Muscle of leg (tissue), 11 donors: ENCODE data around the gene DCHS2. TPM values are rescaled to one million over a fixed set of nuclear protein-coding genes. Genes with fewer than 3 reads are reported as not detected.

ENCODE experiments used
- DNase-seq: peaks from one replicate; pipeline ENCODE4 v3.0.0; 2013
- H3K27ac ChIP-seq: one replicate; pipeline ENCODE4 v1.5.1; 2013; ENCODE audit warnings: mild to moderate bottlenecking, low read length, control low read depth
- H3K27me3 ChIP-seq: one replicate; pipeline ENCODE4 v1.6.1; 2013; ENCODE audit warnings: low read length; ENCODE audit not compliant: control insufficient read depth, insufficient read depth
- H3K36me3 ChIP-seq: one replicate; pipeline ENCODE4 v1.6.1; 2013; ENCODE audit warnings: low read length; ENCODE audit not compliant: control insufficient read depth, insufficient read depth
- H3K4me1 ChIP-seq: one replicate; pipeline ENCODE4 v1.6.1; 2013; ENCODE audit warnings: low read length; ENCODE audit not compliant: control insufficient read depth, insufficient read depth
- H3K4me3 ChIP-seq: one replicate; pipeline ENCODE4 v1.5.1; 2013; ENCODE audit warnings: low read length, control low read depth
- H3K9me3 ChIP-seq: replicated peaks from 2 replicates; pipeline ENCODE4 v1.6.1; 2013; ENCODE audit warnings: low read depth, low read length; ENCODE audit not compliant: control insufficient read depth
- WGBS: methylation state at CpG from one replicate; pipeline ENCODE4 v1.1.5; 2013; ENCODE audit warnings: missing lambda C conversion rate; ENCODE audit not compliant: insufficient coverage; 5-methylcytosine and 5-hydroxymethylcytosine counted together
- polyA plus RNA-seq, 8 donors: library from polyadenylated mRNA; unstranded; fragments of 120-200 nt; gene quantifications; one replicate each; pipeline versions ENCODE4 v1.2.1 to v1.2.3, GENCODE V29; 2013; ENCODE audit warnings: inconsistent platforms in 1 of 8, low replicate concordance in 1 of 8; ENCODE audit not compliant: insufficient read length in 8 of 8, insufficient read depth in 1 of 8
- total RNA-seq: library from RNA; stranded (reverse); fragments of 120-200 nt; gene quantifications from one replicate; pipeline ENCODE4 v1.2.4, GENCODE V29; 2013

Gene DCHS2
- total and polyA plus RNA-seq, 9 donors: 5.5 to 22.9 (median 16.9) TPM

DNA sequence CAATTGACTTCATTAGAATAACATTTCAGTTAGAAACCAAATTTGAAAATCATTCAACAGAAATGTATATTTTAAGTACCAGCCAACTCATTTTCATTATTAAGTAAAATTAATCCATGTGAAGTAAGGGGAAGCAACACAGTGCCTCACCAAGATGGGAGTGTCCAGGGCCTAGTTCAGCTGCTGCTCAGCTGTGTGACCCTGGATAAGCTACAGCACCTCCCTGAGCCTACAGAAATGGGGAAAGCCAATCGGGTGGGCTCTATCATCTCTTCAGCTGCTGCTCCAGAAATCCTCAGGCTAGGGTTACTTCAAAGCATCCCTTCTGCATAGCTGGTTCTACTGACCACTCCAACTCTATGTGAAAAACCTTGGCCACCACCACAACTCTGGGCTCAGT is 18.7 kb downstream of the DCHS2 start:
- Histone ChIP-seq H3K36me3 (no peaks in the 10 kb centered on the region), H3K27ac (peak overlapping the region; percentile 60), H3K4me3 (no peak overlapping the region), H3K4me1 (peaks cover 4% of the 10 kb centered on the region), H3K9me3 (no peaks in the 10 kb centered on the region), H3K27me3 (no peaks in the 10 kb centered on the region)
- WGBS: 80% methylated on average over 1 of the region's 1 CpG
- no peak for DNase-seq

- Histone ChIP-seq H3K27me3 (no peaks in the 10 kb centered on the region), H3K27ac (peak overlapping the region; percentile 60), H3K4me1 (peaks cover 4% of the 10 kb centered on the region), H3K9me3 (no peaks in the 10 kb centered on the region), H3K4me3 (no peak overlapping the region), H3K36me3 (no peaks in the 10 kb centered on the region)
- DNase-seq: peak; percentile 94
- no CpG with 5 or more reads among the region's 4 CpGs for WGBS
These were observed 19.9 kb downstream of the DCHS2 start for GRCh38 chr4:154471526-154472331.

GRCh38 chr4:154471032-154471431 is 20.6 kb downstream of the DCHS2 start:
- DNase-seq: no peak
- Histone ChIP-seq H3K4me1 (peaks cover 4% of the 10 kb centered on the region), H3K4me3 (no peak overlapping the region), H3K27me3 (no peaks in the 10 kb centered on the region), H3K27ac (peak overlapping the region; percentile 60), H3K9me3 (no peaks in the 10 kb centered on the region), H3K36me3 (no peaks in the 10 kb centered on the region)
- no CpG with 5 or more reads among the region's 2 CpGs for WGBS

DNA sequence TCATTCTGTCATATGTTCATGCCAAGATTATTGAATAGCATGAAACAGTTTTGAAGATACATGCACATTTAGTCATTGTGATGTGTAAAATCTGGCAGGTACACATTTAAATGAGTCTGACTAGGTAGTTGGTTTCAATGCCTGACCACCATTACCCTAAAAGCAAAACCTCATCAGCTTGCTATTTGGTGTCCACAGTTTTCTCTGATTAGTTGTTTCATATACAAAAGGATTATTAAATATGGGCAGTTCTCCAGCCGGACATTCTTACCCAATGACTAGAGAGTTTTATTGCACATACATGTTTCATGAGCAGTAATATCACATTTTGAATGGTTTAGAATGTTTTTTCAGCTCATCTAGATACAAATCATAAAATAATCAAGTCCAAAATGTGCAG is 23.7 kb downstream of the DCHS2 start:
- H3K27ac ChIP-seq: no peak overlapping the region
- DNase-seq: peak; percentile 82
- H3K4me1 ChIP-seq: peaks cover 4% of the 10 kb centered on the region
- no peaks in the 10 kb centered on the region for H3K36me3 ChIP-seq
- no peak overlapping the region for H3K4me3 ChIP-seq
- no CpG with 5 or more reads among the region's 1 CpG for WGBS
- no peaks in the 10 kb centered on the region for H3K9me3 ChIP-seq
- H3K27me3 ChIP-seq: no peaks in the 10 kb centered on the region

- H3K4me3 ChIP-seq: no peak overlapping the region
- no peak for DNase-seq
- no peaks in the 10 kb centered on the region for H3K9me3 ChIP-seq
- no peaks in the 10 kb centered on the region for H3K27me3 ChIP-seq
- peaks cover 5% of the 10 kb centered on the region for H3K4me1 ChIP-seq
- no CpG with 5 or more reads among the region's 5 CpGs for WGBS
- no peak overlapping the region for H3K27ac ChIP-seq
- H3K36me3 ChIP-seq: no peaks in the 10 kb centered on the region
These were observed 25.3 kb downstream of the DCHS2 start for GRCh38 chr4:154466336-154466735.

GRCh38 chr4:154465085-154465484 is 26.5 kb downstream of the DCHS2 start:
- H3K36me3 ChIP-seq: no peaks in the 10 kb centered on the region
- no peak overlapping the region for H3K27ac ChIP-seq
- 68% methylated on average over 6 of the region's 6 CpGs for WGBS
- H3K27me3 ChIP-seq: no peaks in the 10 kb centered on the region
- no peak for DNase-seq
- no peaks in the 10 kb centered on the region for H3K9me3 ChIP-seq
- H3K4me3 ChIP-seq: no peak overlapping the region
- H3K4me1 ChIP-seq: peaks cover 5% of the 10 kb centered on the region

DNA sequence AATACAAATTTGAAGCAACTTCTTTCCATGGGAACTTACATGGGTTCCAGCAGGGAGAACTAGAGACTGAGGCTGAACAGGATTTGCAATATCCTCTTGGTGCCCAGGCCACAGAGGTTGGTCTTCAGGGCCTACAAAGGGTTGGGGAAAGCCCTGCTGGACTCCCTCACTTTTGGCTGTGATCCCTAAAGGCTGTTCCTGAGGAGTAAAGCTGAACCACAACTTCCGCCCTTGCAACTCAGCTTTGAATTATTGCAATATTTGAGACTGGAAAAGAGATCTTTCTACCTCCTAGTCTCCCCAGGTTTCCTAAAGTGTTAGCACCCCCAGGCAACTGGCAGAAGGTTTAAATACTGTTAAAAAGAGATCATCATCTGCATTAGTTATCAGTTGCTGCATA is 26.9 kb downstream of the DCHS2 start:
- Histone ChIP-seq H3K4me1 (peaks cover 5% of the 10 kb centered on the region), H3K27ac (no peak overlapping the region), H3K9me3 (no peaks in the 10 kb centered on the region), H3K4me3 (no peak overlapping the region), H3K27me3 (no peaks in the 10 kb centered on the region), H3K36me3 (no peaks in the 10 kb centered on the region)
- DNase-seq: peak; percentile 54
- WGBS: no CpG with 5 or more reads among the region's 1 CpG

GRCh38 chr4:154462081-154462810 is 29.4 kb downstream of the DCHS2 start:
- peak overlapping the region; percentile 74 for H3K27ac ChIP-seq
- no CpG with 5 or more reads among the region's 3 CpGs for WGBS
- H3K4me3 ChIP-seq: no peak overlapping the region
- H3K4me1 ChIP-seq: peaks cover 8% of the 10 kb centered on the region
- H3K36me3 ChIP-seq: no peaks in the 10 kb centered on the region
- no peaks in the 10 kb centered on the region for H3K9me3 ChIP-seq
- DNase-seq: peak; percentile 85
- no peaks in the 10 kb centered on the region for H3K27me3 ChIP-seq

DNA sequence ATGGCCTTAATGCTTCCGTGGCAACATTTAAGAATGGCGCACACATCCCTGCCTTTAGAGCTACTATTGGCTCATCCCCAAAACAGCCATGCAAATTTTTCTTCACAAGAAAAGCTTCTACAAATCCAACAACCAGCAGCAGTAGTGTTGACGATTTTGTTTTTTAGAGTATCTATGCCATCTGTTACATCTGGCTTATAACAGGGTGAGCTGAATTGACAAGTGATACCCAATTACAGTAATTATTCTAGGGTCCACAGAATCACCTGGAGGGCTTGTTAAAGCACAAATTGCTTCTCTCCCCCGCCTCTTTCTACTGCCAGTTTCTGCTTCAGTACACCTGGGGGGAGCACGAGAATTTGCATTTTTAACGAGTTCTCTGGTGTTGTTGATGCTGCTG is 34.1 kb downstream of the DCHS2 start:
- Histone ChIP-seq H3K4me1 (peaks cover 13% of the 10 kb centered on the region), H3K36me3 (no peaks in the 10 kb centered on the region), H3K4me3 (no peak overlapping the region), H3K27ac (no peak overlapping the region), H3K27me3 (no peaks in the 10 kb centered on the region), H3K9me3 (no peaks in the 10 kb centered on the region)
- no peak for DNase-seq
- WGBS: 90% methylated on average over 3 of the region's 6 CpGs

- no peak overlapping the region for H3K4me3 ChIP-seq
These were observed 34.7 kb downstream of the DCHS2 start for GRCh38 chr4:154456889-154457288.

More at GRCh38 chr4:154456889-154457288, 34.7 kb downstream of the DCHS2 start:
- Histone ChIP-seq H3K4me1 (peaks cover 13% of the 10 kb centered on the region), H3K27me3 (no peaks in the 10 kb centered on the region), H3K36me3 (no peaks in the 10 kb centered on the region), H3K9me3 (no peaks in the 10 kb centered on the region), H3K27ac (no peak overlapping the region)
- WGBS: no CpG with 5 or more reads among the region's 2 CpGs
- no peak for DNase-seq
